NCI-H526 treated with DMSO at 0.1 percent for 48 hours (cell line): ENCODE data around the gene AKR1B15.
A peak's percentile ranks its signal among the peaks of the same experiment; 100 is the strongest.

ENCODE experiments used
- DNase-seq: peaks from one replicate; lab custom pipeline; 2025; lab: John Stamatoyannopoulos, UW

The AKR1B15 gene

DNA sequence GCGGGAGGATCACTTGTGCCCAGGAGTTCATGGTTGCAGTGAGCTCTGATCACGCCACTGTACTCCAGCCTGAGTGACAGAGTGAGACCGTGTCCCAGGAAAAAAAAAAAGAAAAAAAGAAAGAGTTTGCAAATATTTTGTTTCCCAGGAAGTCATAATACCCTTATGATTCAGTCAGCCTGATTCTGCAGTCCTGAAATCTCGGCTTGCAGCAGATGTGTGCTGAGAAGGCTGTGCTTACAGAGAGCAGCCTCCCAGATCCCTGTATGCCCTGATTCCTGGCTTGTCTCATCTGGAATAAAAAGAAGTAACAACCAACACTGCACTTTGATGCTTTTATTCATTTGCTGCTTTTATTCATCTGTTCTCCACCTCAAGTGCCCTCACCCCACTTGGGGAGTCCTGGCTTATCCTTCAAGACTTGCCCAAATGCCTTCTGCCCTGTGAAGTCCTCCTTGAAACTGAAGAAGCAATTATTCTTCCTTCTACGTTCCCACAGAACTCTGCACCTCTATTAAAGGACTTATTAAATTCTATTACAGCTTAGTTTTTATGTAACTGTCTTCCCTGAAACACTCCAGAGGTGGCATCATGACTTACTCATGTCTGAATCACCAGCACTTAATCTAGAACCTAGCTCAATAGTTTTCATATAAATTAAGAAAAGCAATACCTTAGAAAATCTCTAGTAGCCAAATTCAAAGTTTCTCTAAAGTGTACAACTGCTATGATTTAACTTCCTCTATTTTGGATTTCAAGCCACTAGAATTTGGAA is 70.0 kb downstream of the AKR1B15 start:
- no peak for DNase-seq

GRCh38 chr7:134619627-134620331 is 70.9 kb downstream of the AKR1B15 start:
- DNase-seq: no peak

DNA sequence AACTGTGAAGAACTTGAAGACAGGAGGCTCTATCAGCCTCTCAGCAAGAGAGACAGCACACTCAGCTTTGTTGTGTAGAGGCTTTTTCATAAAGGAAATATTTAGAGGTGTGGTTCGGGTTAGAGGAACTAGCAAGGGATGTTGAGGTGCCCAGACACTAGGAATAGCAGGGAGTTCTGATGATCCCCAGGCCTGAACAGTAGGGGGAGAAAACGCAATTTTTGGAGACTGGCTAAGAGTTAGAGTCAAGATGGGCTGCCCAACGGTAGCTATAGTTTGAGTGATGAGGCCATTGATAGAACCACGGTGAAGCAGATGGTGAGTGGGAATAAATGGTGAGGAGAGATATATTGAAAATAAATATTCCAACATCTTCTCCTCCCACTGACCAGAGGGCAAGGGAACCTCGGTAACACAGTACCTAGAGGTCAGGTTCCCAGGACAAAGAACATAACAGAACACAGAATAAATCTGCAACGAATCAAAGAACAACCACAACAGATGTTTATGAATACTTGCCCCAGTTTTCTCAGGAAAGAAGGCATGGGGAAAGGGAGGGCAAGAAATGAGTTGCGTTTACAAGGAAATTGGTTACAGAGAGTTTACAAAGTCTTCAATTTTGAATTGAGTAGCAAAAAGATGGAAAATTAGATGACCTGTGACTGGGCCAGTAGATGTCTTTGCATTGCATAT is 73.5 kb downstream of the AKR1B15 start:
- DNase-seq: no peak

DNA sequence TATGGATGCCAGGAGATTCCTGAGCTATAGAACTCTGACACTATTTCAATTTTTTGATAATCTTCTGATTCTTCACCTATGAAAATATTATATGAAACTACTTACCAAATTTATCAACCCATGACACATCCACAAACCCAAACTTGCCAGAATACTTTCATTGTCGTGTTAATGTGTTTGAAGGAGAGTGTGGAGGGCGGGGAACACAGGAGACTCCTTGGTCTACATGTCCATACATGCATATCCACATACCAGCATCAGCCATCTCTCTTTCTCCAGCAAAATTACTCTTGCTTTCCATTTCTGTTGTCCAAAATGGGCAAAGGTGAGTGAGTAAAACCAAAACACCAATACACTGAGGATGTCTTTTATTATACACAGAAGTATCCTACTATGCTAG is 74.3 kb downstream of the AKR1B15 start:
- DNase-seq: no peak

DNA sequence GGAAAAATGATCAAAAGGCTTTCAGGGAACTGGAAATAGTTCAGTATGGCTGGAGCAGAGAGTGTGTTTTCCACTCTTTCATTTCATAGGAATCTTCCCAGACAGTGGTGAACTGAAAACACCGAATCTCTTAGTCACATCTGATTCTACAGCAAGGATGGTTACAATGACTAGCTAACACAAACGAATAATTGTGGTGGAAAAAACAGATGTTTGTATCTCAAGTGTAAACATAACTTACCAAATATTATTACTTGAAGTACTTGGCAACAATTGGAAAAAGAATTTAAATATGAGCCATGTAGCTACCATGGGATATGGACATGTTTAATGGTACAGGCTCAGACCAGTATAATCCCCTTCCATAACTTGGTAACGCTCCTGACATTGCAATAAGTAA is 76.6 kb downstream of the AKR1B15 start:
- DNase-seq: no peak

DNA sequence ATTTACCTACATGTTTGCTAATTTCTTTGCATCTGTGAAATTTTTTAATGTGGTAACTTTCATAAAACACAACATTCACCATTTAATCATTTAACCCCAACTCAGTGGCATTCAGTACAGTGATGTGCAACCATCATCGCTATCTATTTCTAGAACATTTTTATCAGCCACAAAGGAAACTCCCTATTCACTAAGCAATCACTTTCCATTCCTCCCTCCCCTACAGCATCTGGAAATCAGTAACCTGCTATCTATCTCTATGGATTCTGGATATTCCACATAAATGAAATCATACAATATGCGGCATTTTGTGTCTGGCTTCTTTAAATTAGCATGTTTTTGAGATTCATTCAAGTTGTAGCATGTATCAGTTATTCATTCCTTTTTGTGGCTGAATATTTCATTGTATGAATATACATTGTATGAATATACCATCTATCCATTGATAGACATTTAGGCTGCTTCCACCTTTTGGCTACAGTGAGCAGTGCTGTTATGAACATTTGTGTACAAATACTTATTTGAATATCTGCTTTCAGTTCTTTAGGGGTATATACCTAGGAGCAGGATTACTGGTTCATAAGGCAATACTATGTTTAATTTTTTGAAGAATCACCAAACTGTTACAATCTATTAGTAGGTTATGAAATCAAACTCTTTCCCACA is 78.3 kb downstream of the AKR1B15 start:
- DNase-seq: no peak

GRCh38 chr7:134627775-134628153 is 78.9 kb downstream of the AKR1B15 start:
- DNase-seq: peak; percentile 21

DNA sequence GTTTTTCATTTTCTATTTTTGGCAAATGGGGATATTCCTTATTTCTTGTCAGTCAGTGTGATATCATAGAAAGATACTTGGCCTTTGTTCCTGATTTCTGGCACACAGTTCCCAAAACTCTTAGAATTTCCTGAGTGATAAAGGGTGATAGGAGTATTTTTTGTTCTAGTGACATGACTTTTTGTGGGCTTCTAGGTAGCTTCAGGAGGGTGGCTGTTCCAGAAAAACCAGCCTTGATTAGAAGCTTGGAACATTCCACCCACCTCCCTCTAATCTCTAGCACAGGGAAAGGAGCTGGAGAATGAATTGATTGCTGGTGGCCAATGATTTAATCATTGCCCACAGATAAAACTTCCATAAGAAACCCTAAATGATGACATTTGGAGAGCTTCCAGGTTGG is 80.5 kb downstream of the AKR1B15 start:
- DNase-seq: no peak
